Keratinocyte (primary cell): ENCODE data around the gene LENG9.

Source experiments
- CTCF ChIP-seq, 3 experiments: IDR thresholded peaks in 1 of 3; conservative IDR thresholded peaks in 1 of 3; optimal IDR thresholded peaks in 1 of 3; 2 replicates in 2 of 3; 3 replicates in 1 of 3; pipeline versions ENCODE3 to v1.5.1; 2011; ENCODE audit warnings: low read length in 3 of 3, mild to moderate bottlenecking in 3 of 3, moderate library complexity in 2 of 3, control low read depth in 1 of 3, inconsistent platforms in 1 of 3; ENCODE audit not compliant: insufficient read depth in 2 of 3; ENCODE audit errors: extremely low read depth in 1 of 3
- EZH2 ChIP-seq: IDR thresholded peaks from one replicate; pipeline ENCODE4 v1.6.1; 2012; ENCODE audit warnings: inconsistent platforms, mild to moderate bottlenecking, low read length, moderate library complexity

- TF ChIP-seq CTCF (optimal IDR thresholded peaks at IDR 0.05 in 1 of 3, IDR thresholded peaks at IDR 0.05 in 1 of 3, conservative IDR thresholded peaks at IDR 0.05 in 1 of 3; ENCODE audit: extremely low read depth in 1 of 3, insufficient read depth in 2 of 3, low read length in 3 of 3) (no peak), EZH2 (no peak)
Observed at GRCh38 chr19:54434112-54434872, 29.3 kb downstream of the LENG9 start.
